H9 (cell line): ENCODE data around the gene FMO4. TPM values are rescaled to one million over a fixed set of nuclear protein-coding genes. Genes with fewer than 3 reads are reported as not detected.

Experiments used
- DNase-seq: peaks from one replicate; pipeline ENCODE4 v3.0.0-alpha.2; 2017
- H2AFZ ChIP-seq: one replicate; pipeline ENCODE4 v1.6.1; 2013; ENCODE audit warnings: mild to moderate bottlenecking, low read length, control low read depth, moderate library complexity
- H2AK5ac ChIP-seq: 2 replicates; pipeline ENCODE4 v1.6.1; 2013; ENCODE audit warnings: low read length, control low read depth, mixed read lengths; ENCODE audit not compliant: insufficient read length
- H2BK120ac ChIP-seq: one replicate; pipeline ENCODE4 v1.6.1; 2013; ENCODE audit warnings: low read depth, mild to moderate bottlenecking, low read length, control low read depth, inconsistent platforms; ENCODE audit not compliant: poor library complexity, severe bottlenecking
- H2BK12ac ChIP-seq: 2 replicates; pipeline ENCODE4 v1.6.1; 2013; ENCODE audit warnings: low read length, control low read depth, mixed read lengths, low read depth; ENCODE audit not compliant: insufficient read length
- H2BK15ac ChIP-seq: 2 replicates; pipeline ENCODE4 v1.6.1; 2013; ENCODE audit warnings: low read depth, low read length, control low read depth
- H2BK20ac ChIP-seq: one replicate; pipeline ENCODE4 v1.6.1; 2013; ENCODE audit warnings: low read depth, mild to moderate bottlenecking, low read length, control low read depth, inconsistent platforms; ENCODE audit not compliant: poor library complexity, severe bottlenecking
- H2BK5ac ChIP-seq: 2 replicates; pipeline ENCODE4 v1.6.1; 2013; ENCODE audit warnings: low read length, control low read depth, mixed read lengths; ENCODE audit not compliant: insufficient read length
- H3K14ac ChIP-seq: 2 replicates; pipeline ENCODE4 v1.6.1; 2013; ENCODE audit warnings: low read length, control low read depth; ENCODE audit not compliant: insufficient read depth
- H3K18ac ChIP-seq: 2 replicates; pipeline ENCODE4 v1.6.1; 2013; ENCODE audit warnings: low read depth, mild to moderate bottlenecking, mixed read lengths, low read length, control low read depth; ENCODE audit not compliant: insufficient read length
- H3K23ac ChIP-seq: 2 replicates; pipeline ENCODE4 v1.6.1; 2013; ENCODE audit warnings: low read length, control low read depth, mixed read lengths, low read depth; ENCODE audit not compliant: insufficient read length
- H3K23me2 ChIP-seq: 2 replicates; pipeline ENCODE4 v1.6.1; 2013; ENCODE audit warnings: low read depth, mild to moderate bottlenecking, mixed read lengths, low read length, control low read depth; ENCODE audit not compliant: insufficient read length, poor library complexity, severe bottlenecking
- H3K27ac ChIP-seq: 2 replicates; pipeline ENCODE4 v1.5.1; 2013; ENCODE audit warnings: low read length, control low read depth, mixed read lengths, low read depth; ENCODE audit not compliant: insufficient read length
- H3K27me3 ChIP-seq: 2 replicates; pipeline ENCODE4 v1.6.1; 2013; ENCODE audit warnings: low read length, control low read depth, inconsistent platforms; ENCODE audit not compliant: insufficient read depth
- H3K4ac ChIP-seq: 2 replicates; pipeline ENCODE4 v1.6.1; 2013; ENCODE audit warnings: low read depth, mild to moderate bottlenecking, control low read depth, inconsistent platforms, low read length, moderate library complexity
- H3K4me1 ChIP-seq: 2 replicates; pipeline ENCODE4 v1.6.1; 2013; ENCODE audit warnings: low read length, control low read depth, inconsistent platforms; ENCODE audit not compliant: insufficient read depth
- H3K4me2 ChIP-seq: 2 replicates; pipeline ENCODE4 v1.6.1; 2013; ENCODE audit warnings: low read length, control low read depth, mixed read lengths; ENCODE audit not compliant: insufficient read length, insufficient read depth
- H3K56ac ChIP-seq: 2 replicates; pipeline ENCODE4 v1.6.1; 2013; ENCODE audit warnings: low read depth, mild to moderate bottlenecking, mixed read lengths, low read length, control low read depth; ENCODE audit not compliant: insufficient read length
- H3K79me1 ChIP-seq: 2 replicates; pipeline ENCODE4 v1.6.1; 2013; ENCODE audit warnings: low read depth, mild to moderate bottlenecking, moderate library complexity, low read length, control low read depth, inconsistent platforms; ENCODE audit not compliant: insufficient read depth, poor library complexity, severe bottlenecking
- H3K79me2 ChIP-seq: 2 replicates; pipeline ENCODE4 v1.6.1; 2013; ENCODE audit warnings: low read length, control low read depth, inconsistent platforms; ENCODE audit not compliant: insufficient read depth
- H3K9ac ChIP-seq: 2 replicates; pipeline ENCODE4 v1.6.1; 2013; ENCODE audit warnings: low read length, control low read depth, mixed read lengths; ENCODE audit not compliant: insufficient read length; ENCODE audit errors: extremely low read depth
- H3K9me3 ChIP-seq: one replicate; pipeline ENCODE4 v1.6.1; 2013; ENCODE audit warnings: low read depth, low read length, inconsistent platforms; ENCODE audit not compliant: control insufficient read depth
- H3T11ph ChIP-seq: one replicate; pipeline ENCODE4 v1.6.1; 2013; ENCODE audit warnings: mild to moderate bottlenecking, low read length, control low read depth, inconsistent platforms
- H4K20me1 ChIP-seq: one replicate; pipeline ENCODE4 v1.6.1; 2013; ENCODE audit not compliant: control insufficient read depth, insufficient read length, insufficient read depth
- H4K5ac ChIP-seq: 2 replicates; pipeline ENCODE4 v1.6.1; 2013; ENCODE audit warnings: low read depth, mild to moderate bottlenecking, mixed read lengths, low read length, control low read depth; ENCODE audit not compliant: insufficient read length
- H4K8ac ChIP-seq: replicated peaks from 2 replicates; pipeline ENCODE4 v1.6.1; 2013; ENCODE audit warnings: low read length, control low read depth, mixed read lengths, low read depth; ENCODE audit not compliant: insufficient read length
- H4K91ac ChIP-seq: 2 replicates; pipeline ENCODE4 v1.6.1; 2013; ENCODE audit warnings: low read depth, mild to moderate bottlenecking, moderate library complexity, mixed read lengths, low read length, control low read depth; ENCODE audit not compliant: insufficient read length
- H3K27ac Mint-ChIP-seq, 3 experiments: 2 replicates in 2 of 3; 3 replicates in 1 of 3; pipeline ENCODE4 v1.8.0; 2020 to 2021; ENCODE audit warnings: mixed read lengths in 3 of 3, mild to moderate bottlenecking in 1 of 3, moderate library complexity in 1 of 3
- H3K27me3 Mint-ChIP-seq: 2 replicates; pipeline ENCODE4 v1.8.0; 2021; ENCODE audit warnings: low read depth, mild to moderate bottlenecking, moderate library complexity, mixed read lengths
- H3K36me3 Mint-ChIP-seq, 3 experiments: 2 replicates in 2 of 3; 3 replicates in 1 of 3; pipeline ENCODE4 v1.8.0; 2020 to 2021; ENCODE audit warnings: low read depth in 3 of 3, mixed read lengths in 3 of 3; ENCODE audit not compliant: insufficient read depth in 1 of 3
- H3K4me1 Mint-ChIP-seq, 2 experiments: 2 replicates each; pipeline ENCODE4 v1.8.0; 2020; ENCODE audit warnings: mixed read lengths in 2 of 2
- H3K4me3 Mint-ChIP-seq, 2 experiments: 2 replicates in 1 of 2; 3 replicates in 1 of 2; pipeline ENCODE4 v1.8.0; 2020 to 2021; ENCODE audit warnings: mild to moderate bottlenecking in 2 of 2, mixed read lengths in 2 of 2, moderate library complexity in 1 of 2
- H3K9me3 Mint-ChIP-seq, 2 experiments: 2 replicates in 1 of 2; 3 replicates in 1 of 2; pipeline ENCODE4 v1.8.0; 2020; ENCODE audit warnings: mild to moderate bottlenecking in 2 of 2, mixed read lengths in 2 of 2, moderate library complexity in 1 of 2
- WGBS: extraction: QIAGEN DNeasy Blood & Tissue Kit; methylation state at CpG from one replicate; pipeline ENCODE4 v1.1.7; 2013; ENCODE audit warnings: missing lambda C conversion rate, low lambda C conversion rate, mixed read lengths; ENCODE audit not compliant: insufficient read length; ENCODE audit errors: extremely low coverage; 5-methylcytosine and 5-hydroxymethylcytosine counted together
- total RNA-seq: library from RNA; stranded (reverse); gene quantifications from 2 replicates; pipeline ENCODE4 v1.2.1, GENCODE V29; 2021
- TF ChIP-seq, protein P1 (sequence below): fragments of 200-600 bp; sonication (generic); conservative IDR thresholded peaks from 3 replicates; pipeline ENCODE4 v1.8.0; 2021; ENCODE audit warnings: antibody characterized with exemption, mild to moderate bottlenecking

Gene FMO4
- total RNA-seq, 1 experiment from 2014 or later: 1.8 TPM

DNA sequence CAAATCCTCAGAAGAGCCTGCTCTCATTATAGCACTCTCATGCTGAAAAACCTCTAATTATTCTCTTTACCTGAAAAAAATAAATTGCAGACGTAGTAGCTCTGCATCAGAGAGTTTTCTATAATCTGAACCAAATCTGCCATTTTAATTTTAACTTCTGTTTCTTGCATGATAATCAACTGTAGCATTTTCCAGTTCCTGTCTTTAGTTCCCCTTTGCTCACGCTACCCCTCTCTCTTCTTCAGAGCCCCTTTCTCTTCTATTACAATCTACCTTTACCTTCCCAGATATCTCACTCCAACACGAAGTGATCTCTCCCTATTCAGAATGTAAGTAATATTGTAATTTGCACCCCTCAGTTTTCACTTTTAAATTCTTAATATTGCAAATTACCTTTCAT, 34.3 kb upstream of the FMO4 start:
- Histone ChIP-seq H3K9ac (no peak overlapping the region), H3K4me2 (no peak overlapping the region), H4K5ac (no peak overlapping the region), H2BK12ac (no peak overlapping the region), H2BK120ac (no peak overlapping the region), H3K14ac (no peak overlapping the region), H3K4ac (no peak overlapping the region), H3K23ac (no peak overlapping the region), H2AK5ac (no peak overlapping the region), H4K20me1 (no peaks in the 10 kb centered on the region), H3K18ac (no peak overlapping the region), H3K23me2 (no peaks in the 10 kb centered on the region), H2BK5ac (no peak overlapping the region), H2BK15ac (no peak overlapping the region), H4K91ac (no peak overlapping the region), H2BK20ac (no peak overlapping the region), H3K79me2 (no peaks in the 10 kb centered on the region), H3K56ac (no peak overlapping the region), H3T11ph (no peak overlapping the region), H4K8ac (no peak overlapping the region), H3K79me1 (no peaks in the 10 kb centered on the region), H3K4me1 (peaks cover 6% of the 10 kb centered on the region), H3K9me3 (no peaks in the 10 kb centered on the region), H3K27ac (no peak overlapping the region), H3K27me3 (no peaks in the 10 kb centered on the region), H2AFZ (no peak overlapping the region)
- Mint-ChIP-seq H3K27ac (no peak overlapping the region), H3K9me3 (no peaks in the 10 kb centered on the region), H3K4me3 (no peak overlapping the region), H3K4me1 (peaks cover 12 to 23% of the 10 kb centered on the region in 2 experiments), H3K36me3 (no peaks in the 10 kb centered on the region), H3K27me3 (no peaks in the 10 kb centered on the region)
- WGBS: no CpG with 5 or more reads among the region's 3 CpGs
- no peak for DNase-seq
- TF ChIP-seq, protein P1, sequence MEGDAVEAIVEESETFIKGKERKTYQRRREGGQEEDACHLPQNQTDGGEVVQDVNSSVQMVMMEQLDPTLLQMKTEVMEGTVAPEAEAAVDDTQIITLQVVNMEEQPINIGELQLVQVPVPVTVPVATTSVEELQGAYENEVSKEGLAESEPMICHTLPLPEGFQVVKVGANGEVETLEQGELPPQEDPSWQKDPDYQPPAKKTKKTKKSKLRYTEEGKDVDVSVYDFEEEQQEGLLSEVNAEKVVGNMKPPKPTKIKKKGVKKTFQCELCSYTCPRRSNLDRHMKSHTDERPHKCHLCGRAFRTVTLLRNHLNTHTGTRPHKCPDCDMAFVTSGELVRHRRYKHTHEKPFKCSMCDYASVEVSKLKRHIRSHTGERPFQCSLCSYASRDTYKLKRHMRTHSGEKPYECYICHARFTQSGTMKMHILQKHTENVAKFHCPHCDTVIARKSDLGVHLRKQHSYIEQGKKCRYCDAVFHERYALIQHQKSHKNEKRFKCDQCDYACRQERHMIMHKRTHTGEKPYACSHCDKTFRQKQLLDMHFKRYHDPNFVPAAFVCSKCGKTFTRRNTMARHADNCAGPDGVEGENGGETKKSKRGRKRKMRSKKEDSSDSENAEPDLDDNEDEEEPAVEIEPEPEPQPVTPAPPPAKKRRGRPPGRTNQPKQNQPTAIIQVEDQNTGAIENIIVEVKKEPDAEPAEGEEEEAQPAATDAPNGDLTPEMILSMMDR: no peak
